Keratinocyte (primary cell): ENCODE data around the gene PPP1R14D. TPM values are rescaled to one million over a fixed set of nuclear protein-coding genes. Genes with fewer than 3 reads are reported as not detected.

Experiments
- DNase-seq: peaks from one replicate; pipeline ENCODE4 v3.0.0-alpha.2; 2011; ENCODE audit warnings: low read depth, missing footprints, low spot score
- FAIRE-seq: peaks from 2 replicates; lab custom pipeline; 2011; peaks lifted over from hg19 to GRCh38; lab: Jason Lieb, UNC
- H2AFZ ChIP-seq: 2 replicates; pipeline ENCODE4 v1.6.0; 2012; ENCODE audit warnings: low read length, control low read depth, inconsistent platforms; ENCODE audit not compliant: control insufficient read depth
- H3K27ac ChIP-seq: 2 replicates; pipeline ENCODE4 v1.5.1; 2011; ENCODE audit warnings: low read length; ENCODE audit not compliant: control insufficient read depth, insufficient read depth
- H3K27me3 ChIP-seq: 3 replicates; pipeline ENCODE4 v1.6.0; 2011; ENCODE audit warnings: low read length; ENCODE audit not compliant: control insufficient read depth, insufficient read depth; ENCODE audit errors: extremely low read depth
- H3K36me3 ChIP-seq, 2 experiments: 2 replicates in 1 of 2; 3 replicates in 1 of 2; pipeline ENCODE4 v1.5.1; 2011; ENCODE audit warnings: low read length in 2 of 2, mild to moderate bottlenecking in 1 of 2; ENCODE audit not compliant: control insufficient read depth in 2 of 2, insufficient read depth in 2 of 2; ENCODE audit errors: extremely low read depth in 1 of 2
- H3K4me1 ChIP-seq: 3 replicates; pipeline ENCODE4 v1.5.1; 2011; ENCODE audit warnings: low read length; ENCODE audit not compliant: control insufficient read depth, insufficient read depth; ENCODE audit errors: extremely low read depth
- H3K4me2 ChIP-seq: 3 replicates; pipeline ENCODE4 v1.6.0; 2011; ENCODE audit warnings: low read depth, low read length; ENCODE audit not compliant: control insufficient read depth, insufficient read depth; ENCODE audit errors: extremely low read depth
- H3K4me3 ChIP-seq, 3 experiments: fragments of 200-600 bp in 1 of 3; sonication (generic) in 1 of 3; 2 replicates in 2 of 3; 3 replicates in 1 of 3; pipeline ENCODE4 v1.5.1; 2011 to 2016; ENCODE audit warnings: low read length in 3 of 3, mild to moderate bottlenecking in 3 of 3, control low read depth in 2 of 3, inconsistent platforms in 1 of 3, low read depth in 1 of 3, mixed read lengths in 1 of 3, mixed run types in 1 of 3, moderate library complexity in 1 of 3; ENCODE audit not compliant: control insufficient read depth in 2 of 3, insufficient read depth in 2 of 3; ENCODE audit errors: extremely low read depth in 1 of 3
- H3K79me2 ChIP-seq: 2 replicates; pipeline ENCODE4 v1.6.0; 2012; ENCODE audit warnings: low read length; ENCODE audit not compliant: control insufficient read depth, insufficient read depth
- H3K9ac ChIP-seq: 3 replicates; pipeline ENCODE4 v1.6.0; 2011; ENCODE audit warnings: low read length; ENCODE audit not compliant: control insufficient read depth, insufficient read depth; ENCODE audit errors: extremely low read depth
- H3K9me1 ChIP-seq: 3 replicates; pipeline ENCODE4 v1.6.0; 2011; ENCODE audit warnings: low read length; ENCODE audit not compliant: control insufficient read depth, insufficient read depth; ENCODE audit errors: extremely low read depth
- H3K9me3 ChIP-seq: 2 replicates; pipeline ENCODE4 v1.5.1; 2012; ENCODE audit warnings: low read depth, low read length; ENCODE audit not compliant: control insufficient read depth
- H4K20me1 ChIP-seq: 3 replicates; pipeline ENCODE4 v1.6.0; 2011; ENCODE audit warnings: low read length; ENCODE audit not compliant: control insufficient read depth, insufficient read depth; ENCODE audit errors: extremely low read depth
- EZH2 ChIP-seq: IDR thresholded peaks from one replicate; pipeline ENCODE4 v1.6.1; 2012; ENCODE audit warnings: inconsistent platforms, mild to moderate bottlenecking, low read length, moderate library complexity
- dilution Hi-C: fragments of 300-500 bp; cut with MboI; formaldehyde crosslinking; loops from one replicate; pipeline ENCODE4 v1.7.0; 2020; ENCODE audit warnings: low sequenced_read_pairs; ENCODE audit not compliant: extremely low pct_ligation_motif_present
- polyA plus RNA-seq, 5 experiments: library from polyadenylated mRNA; depleted of rRNA in 3 of 5; stranded (reverse) in 3 of 5; stranded (forward) in 1 of 5; unstranded in 1 of 5; fragments of >200 nt; gene quantifications; 1 replicate in 1 of 5; 2 replicates in 3 of 5; 3 replicates in 1 of 5; pipeline versions ENCODE4 v1.2.1 to v1.2.3, GENCODE V29; 2011 to 2012; ENCODE audit warnings: missing spikeins in 2 of 5, low read depth in 1 of 5, low replicate concordance in 1 of 5
- TF ChIP-seq, protein P1 (sequence below), 3 experiments: IDR thresholded peaks in 1 of 3; conservative IDR thresholded peaks in 1 of 3; optimal IDR thresholded peaks in 1 of 3; 2 replicates in 2 of 3; 3 replicates in 1 of 3; pipeline versions ENCODE3 to v1.5.1; 2011; ENCODE audit warnings: low read length in 3 of 3, mild to moderate bottlenecking in 3 of 3, moderate library complexity in 2 of 3, control low read depth in 1 of 3, inconsistent platforms in 1 of 3; ENCODE audit not compliant: insufficient read depth in 2 of 3; ENCODE audit errors: extremely low read depth in 1 of 3

Gene PPP1R14D
- polyA plus RNA-seq, 1 donor (not counting 4 experiments of a cell fraction or from before 2014, with no cell fraction given) = not detected

DNA sequence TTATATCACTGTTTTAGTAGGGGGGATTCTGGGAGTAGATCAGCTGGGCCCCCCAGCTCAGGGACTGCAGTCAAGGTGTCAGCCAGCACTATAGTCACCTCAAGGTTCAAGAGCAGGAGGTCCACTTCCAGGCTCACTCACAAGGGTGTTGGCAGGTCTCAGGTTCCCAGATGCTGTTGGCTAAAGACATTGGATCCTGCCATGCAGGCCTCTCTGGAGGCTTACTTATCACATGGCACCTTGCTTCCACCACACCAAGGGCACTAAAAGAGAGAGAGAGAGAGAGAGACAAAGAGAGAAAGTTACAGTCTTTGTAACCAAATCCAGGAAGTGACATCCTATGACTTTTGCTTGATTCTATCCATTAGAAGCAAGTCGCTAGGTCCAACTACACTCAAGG, 7.5 kb upstream of the PPP1R14D start:
- Histone ChIP-seq H3K4me2 (no peak overlapping the region), H2AFZ (no peak overlapping the region), H3K36me3 (no peaks in the 10 kb centered on the region), H4K20me1 (no peaks in the 10 kb centered on the region), H3K4me3 (no peak overlapping the region), H3K9me1 (no peaks in the 10 kb centered on the region), H3K79me2 (no peaks in the 10 kb centered on the region), H3K27ac (no peak overlapping the region), H3K27me3 (no peaks in the 10 kb centered on the region), H3K9me3 (no peaks in the 10 kb centered on the region), H3K4me1 (peaks cover 12% of the 10 kb centered on the region), H3K9ac (no peak overlapping the region)
- no peak for TF ChIP-seq EZH2
- TF ChIP-seq, protein P1, sequence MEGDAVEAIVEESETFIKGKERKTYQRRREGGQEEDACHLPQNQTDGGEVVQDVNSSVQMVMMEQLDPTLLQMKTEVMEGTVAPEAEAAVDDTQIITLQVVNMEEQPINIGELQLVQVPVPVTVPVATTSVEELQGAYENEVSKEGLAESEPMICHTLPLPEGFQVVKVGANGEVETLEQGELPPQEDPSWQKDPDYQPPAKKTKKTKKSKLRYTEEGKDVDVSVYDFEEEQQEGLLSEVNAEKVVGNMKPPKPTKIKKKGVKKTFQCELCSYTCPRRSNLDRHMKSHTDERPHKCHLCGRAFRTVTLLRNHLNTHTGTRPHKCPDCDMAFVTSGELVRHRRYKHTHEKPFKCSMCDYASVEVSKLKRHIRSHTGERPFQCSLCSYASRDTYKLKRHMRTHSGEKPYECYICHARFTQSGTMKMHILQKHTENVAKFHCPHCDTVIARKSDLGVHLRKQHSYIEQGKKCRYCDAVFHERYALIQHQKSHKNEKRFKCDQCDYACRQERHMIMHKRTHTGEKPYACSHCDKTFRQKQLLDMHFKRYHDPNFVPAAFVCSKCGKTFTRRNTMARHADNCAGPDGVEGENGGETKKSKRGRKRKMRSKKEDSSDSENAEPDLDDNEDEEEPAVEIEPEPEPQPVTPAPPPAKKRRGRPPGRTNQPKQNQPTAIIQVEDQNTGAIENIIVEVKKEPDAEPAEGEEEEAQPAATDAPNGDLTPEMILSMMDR (optimal IDR thresholded peaks at IDR 0.05 in 1 of 3, IDR thresholded peaks at IDR 0.05 in 1 of 3, conservative IDR thresholded peaks at IDR 0.05 in 1 of 3; ENCODE audit: extremely low read depth in 1 of 3, insufficient read depth in 2 of 3, low read length in 3 of 3) = no peak
- no peak for DNase-seq
- no peak for FAIRE-seq
- dilution Hi-C loops = no loop called here

DNA sequence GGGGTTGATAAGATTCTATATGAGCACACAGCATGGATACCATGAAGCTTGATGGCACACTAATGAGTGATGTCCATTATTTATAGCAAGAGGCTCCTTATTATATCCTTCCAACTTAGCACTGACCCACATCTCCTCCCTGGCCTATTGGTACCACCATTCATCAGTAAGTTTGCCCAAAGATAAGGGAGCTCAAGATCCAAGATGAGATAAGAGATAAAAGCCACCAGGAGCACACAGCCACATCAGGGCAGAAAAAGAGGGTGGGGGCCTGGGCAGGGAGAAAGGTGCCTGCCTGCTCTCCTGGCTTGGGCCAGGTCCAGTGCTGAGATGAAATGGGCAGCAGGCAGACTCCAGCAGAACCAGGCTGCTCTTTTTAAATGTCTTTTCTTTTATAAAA, 4.4 kb upstream of the PPP1R14D start:
- Histone ChIP-seq H3K36me3 (no peaks in the 10 kb centered on the region), H3K9me1 (no peaks in the 10 kb centered on the region), H3K27me3 (no peaks in the 10 kb centered on the region), H3K9me3 (no peaks in the 10 kb centered on the region), H3K9ac (no peak overlapping the region), H2AFZ (no peak overlapping the region), H3K27ac (no peak overlapping the region), H3K4me2 (no peak overlapping the region), H3K79me2 (no peaks in the 10 kb centered on the region), H4K20me1 (no peaks in the 10 kb centered on the region), H3K4me3 (no peak overlapping the region), H3K4me1 (peaks cover 12% of the 10 kb centered on the region)
- no peak for DNase-seq
- TF ChIP-seq, protein P1 (optimal IDR thresholded peaks at IDR 0.05 in 1 of 3, IDR thresholded peaks at IDR 0.05 in 1 of 3, conservative IDR thresholded peaks at IDR 0.05 in 1 of 3; ENCODE audit: extremely low read depth in 1 of 3, insufficient read depth in 2 of 3, low read length in 3 of 3) = no peak
- TF ChIP-seq EZH2 = no peak
- dilution Hi-C loops = no loop called here
- no peak for FAIRE-seq
